Muscle of arm (tissue), 12 donors: Measurements from ENCODE around the gene GAB3. TPM values are rescaled to one million over a fixed set of nuclear protein-coding genes. Genes with fewer than 3 reads are reported as not detected.
"Not testable (repeated sequence)": the region's sequence is repeated elsewhere in the genome, so short reads cannot be mapped to it uniquely, and the experiment has no call there.

ENCODE experiments used
- DNase-seq: peaks from one replicate; pipeline ENCODE4 v3.0.0-alpha.2; 2013
- polyA plus RNA-seq, 12 donors: library from polyadenylated mRNA; unstranded; fragments of 120-200 nt; gene quantifications; one replicate each; pipeline ENCODE4 v1.2.1, GENCODE V29; 2013; ENCODE audit not compliant: insufficient read length in 12 of 12

The GAB3 gene
- polyA plus RNA-seq, 12 donors = 3.9 to 17.1 (median 6.4) TPM; not detected in 1

GRCh38 chrX:154724993-154725756 is 25.7 kb downstream of the GAB3 start:
- no peak for DNase-seq

GRCh38 chrX:154721155-154721554 is 29.7 kb downstream of the GAB3 start:
- no peak for DNase-seq

- DNase-seq = no peak
Observed at GRCh38 chrX:154720067-154720466, 30.8 kb downstream of the GAB3 start.

GRCh38 chrX:154719132-154719675 is 31.7 kb downstream of the GAB3 start:
- DNase-seq = no peak

- no peak for DNase-seq
Observed at GRCh38 chrX:154718616-154719015, 32.3 kb downstream of the GAB3 start.

- no peak for DNase-seq
Observed at GRCh38 chrX:154717824-154718223, 33.1 kb downstream of the GAB3 start.

GRCh38 chrX:154715825-154716224 is 35.1 kb downstream of the GAB3 start:
- DNase-seq = no peak

GRCh38 chrX:154714925-154715324 is 36.0 kb downstream of the GAB3 start:
- peak; percentile 71 for DNase-seq

- DNase-seq = no peak
Observed at GRCh38 chrX:154712781-154713740, 37.8 kb downstream of the GAB3 start.

GRCh38 chrX:154711264-154711663 is 39.6 kb downstream of the GAB3 start:
- no peak for DNase-seq

- DNase-seq = no peak
Observed at GRCh38 chrX:154710309-154710708, 40.6 kb downstream of the GAB3 start.

GRCh38 chrX:154698630-154699248 is 52.1 kb downstream of the GAB3 start:
- no peak for DNase-seq

GRCh38 chrX:154696676-154697045 is 54.2 kb downstream of the GAB3 start:
- DNase-seq = no peak

GRCh38 chrX:154695911-154696675 is 54.8 kb downstream of the GAB3 start:
- peak; percentile 76 for DNase-seq

- DNase-seq = no peak
Observed at GRCh38 chrX:154693394-154693793, 57.5 kb downstream of the GAB3 start.

GRCh38 chrX:154690438-154690837 is 60.4 kb downstream of the GAB3 start:
- DNase-seq = not testable (repeated sequence)

- not testable (repeated sequence) for DNase-seq
Observed at GRCh38 chrX:154672084-154672483, 78.8 kb downstream of the GAB3 start.

- DNase-seq = not testable (repeated sequence)
Observed at GRCh38 chrX:154670848-154671247, 80.0 kb downstream of the GAB3 start.

- no peak for DNase-seq
Observed at GRCh38 chrX:154661899-154662298, 89.0 kb downstream of the GAB3 start.

GRCh38 chrX:154661170-154661569 is 89.7 kb downstream of the GAB3 start:
- DNase-seq = no peak

- no peak for DNase-seq
Observed at GRCh38 chrX:154660541-154660940, 90.3 kb downstream of the GAB3 start.
